AG04450 (cell line): ENCODE data around the gene APP. TPM values are rescaled to one million over a fixed set of nuclear protein-coding genes. Genes with fewer than 3 reads are reported as not detected.

Source experiments
- CTCF ChIA-PET: fragments of 300-600, 350-600 bp; formaldehyde crosslinking; extraction: SDS; loops from one replicate; lab custom pipeline; 2022; ENCODE audit warnings: antibody characterized with exemption, inconsistent platforms; lab: Charles Lee
- POLR2A ChIA-PET: fragments of 350-600 bp; formaldehyde crosslinking; extraction: SDS; loops from one replicate; lab custom pipeline; 2021; ENCODE audit warnings: antibody characterized with exemption, inconsistent platforms; lab: Yijun Ruan, JAX
- DNase-seq: peaks from one replicate; pipeline ENCODE4 v3.0.0-alpha.2; 2011; ENCODE audit warnings: low read depth, low spot score
- H3K27ac ChIP-seq: one replicate; pipeline ENCODE4 v1.5.1; 2012; ENCODE audit warnings: low read depth, low read length, control low read depth
- H3K27me3 ChIP-seq: one replicate; pipeline ENCODE4 v1.6.0; 2012; ENCODE audit warnings: low read length; ENCODE audit not compliant: control insufficient read depth, insufficient read depth
- H3K4me3 ChIP-seq: 2 replicates; pipeline ENCODE4 v1.5.1; 2011; ENCODE audit warnings: mild to moderate bottlenecking, low read depth, low read length, control low read depth
- H3K9me3 ChIP-seq: 2 replicates; pipeline ENCODE4 v1.5.1; 2012; ENCODE audit warnings: low read length; ENCODE audit not compliant: control insufficient read depth, insufficient read depth
- polyA plus RNA-seq: library from polyadenylated mRNA; depleted of rRNA; stranded (reverse); fragments of >200 nt; gene quantifications from 2 replicates; pipeline ENCODE4 v1.2.3, GENCODE V29; 2011
- TF ChIP-seq, protein P1 (sequence below): IDR thresholded peaks from 2 replicates; pipeline ENCODE4 v1.5.1; 2011; ENCODE audit warnings: low read depth, low read length, control low read depth, inconsistent platforms

APP gene
- polyA plus RNA-seq, 1 experiment = 870 TPM

DNA sequence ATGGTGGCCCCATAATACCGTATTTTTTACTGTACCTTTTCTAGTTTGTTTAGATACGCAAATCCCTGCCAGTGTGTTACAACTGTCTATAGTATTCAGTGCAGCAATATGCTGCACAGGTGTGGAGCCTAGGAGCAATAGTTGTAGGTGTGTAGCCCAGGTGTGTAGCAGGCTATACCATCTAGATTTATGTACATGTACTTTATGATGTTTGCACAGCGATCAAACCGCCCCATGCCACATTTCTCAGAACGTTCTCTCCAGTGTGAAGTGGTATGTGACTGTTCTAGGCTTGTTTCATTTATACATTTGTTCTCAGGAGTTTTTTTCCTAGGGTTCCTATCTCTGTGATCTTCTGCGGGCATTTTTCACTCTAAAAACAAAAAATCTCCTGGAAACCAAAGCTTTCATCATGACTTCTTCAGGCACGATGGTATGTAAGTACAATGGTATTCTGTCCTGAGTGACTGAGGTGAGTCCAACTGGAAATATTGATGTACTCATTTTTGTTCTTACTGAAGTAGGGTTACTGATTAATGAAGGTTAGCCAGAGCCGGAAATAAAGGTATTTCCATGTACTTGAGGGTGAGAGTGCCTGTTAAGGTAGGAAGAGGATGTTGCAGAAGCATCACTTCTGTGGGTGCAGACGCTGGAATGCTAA, 282.8 kb downstream of the APP start:
- no peaks in the 10 kb centered on the region for H3K27me3 ChIP-seq
- CTCF ChIA-PET = interaction anchor here (2.5 kb wide), 1 partner anchor 284 kb away, joined by 11 read pairs; no protein-coding TSS in a partner anchor

DNA sequence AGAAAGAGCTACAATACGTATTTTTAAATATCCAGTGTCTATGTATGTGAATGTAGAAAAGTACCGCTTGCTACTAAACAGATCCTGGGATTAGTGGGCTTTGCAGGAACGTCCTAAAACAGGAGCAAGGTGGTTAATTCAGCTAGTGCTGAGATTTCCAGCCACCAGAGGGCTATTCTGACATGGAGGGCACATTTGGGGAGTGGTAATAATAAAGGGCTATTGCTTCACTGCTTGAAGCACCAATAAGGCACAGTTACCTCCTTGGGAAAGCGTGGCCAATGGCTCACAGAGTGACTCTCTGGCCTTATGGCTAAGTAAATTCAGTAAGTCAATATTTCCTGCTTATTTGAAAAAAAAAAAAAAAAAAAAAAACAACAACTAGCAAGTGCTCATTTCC, 283.4 kb downstream of the APP start:
- no peak overlapping the region for H3K27ac ChIP-seq
- TF ChIP-seq, protein P1, sequence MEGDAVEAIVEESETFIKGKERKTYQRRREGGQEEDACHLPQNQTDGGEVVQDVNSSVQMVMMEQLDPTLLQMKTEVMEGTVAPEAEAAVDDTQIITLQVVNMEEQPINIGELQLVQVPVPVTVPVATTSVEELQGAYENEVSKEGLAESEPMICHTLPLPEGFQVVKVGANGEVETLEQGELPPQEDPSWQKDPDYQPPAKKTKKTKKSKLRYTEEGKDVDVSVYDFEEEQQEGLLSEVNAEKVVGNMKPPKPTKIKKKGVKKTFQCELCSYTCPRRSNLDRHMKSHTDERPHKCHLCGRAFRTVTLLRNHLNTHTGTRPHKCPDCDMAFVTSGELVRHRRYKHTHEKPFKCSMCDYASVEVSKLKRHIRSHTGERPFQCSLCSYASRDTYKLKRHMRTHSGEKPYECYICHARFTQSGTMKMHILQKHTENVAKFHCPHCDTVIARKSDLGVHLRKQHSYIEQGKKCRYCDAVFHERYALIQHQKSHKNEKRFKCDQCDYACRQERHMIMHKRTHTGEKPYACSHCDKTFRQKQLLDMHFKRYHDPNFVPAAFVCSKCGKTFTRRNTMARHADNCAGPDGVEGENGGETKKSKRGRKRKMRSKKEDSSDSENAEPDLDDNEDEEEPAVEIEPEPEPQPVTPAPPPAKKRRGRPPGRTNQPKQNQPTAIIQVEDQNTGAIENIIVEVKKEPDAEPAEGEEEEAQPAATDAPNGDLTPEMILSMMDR = peak; percentile 35
- H3K27me3 ChIP-seq = no peaks in the 10 kb centered on the region
- no peaks in the 10 kb centered on the region for H3K9me3 ChIP-seq
- no peak overlapping the region for H3K4me3 ChIP-seq
- CTCF ChIA-PET = interaction anchor here (2.5 to 3.0 kb wide), 2 partner anchors 9 to 285 kb away, joined by 11 to 14 read pairs; no protein-coding TSS in a partner anchor
- POLR2A ChIA-PET = no interaction called here
- DNase-seq = no peak

More for the DNA sequence above, 282.8 kb downstream of the APP start:
- no peak overlapping the region for H3K4me3 ChIP-seq
- POLR2A ChIA-PET = no interaction called here
- DNase-seq = no peak
- H3K27ac ChIP-seq = no peak overlapping the region
- TF ChIP-seq, protein P1 = no peak
- no peaks in the 10 kb centered on the region for H3K9me3 ChIP-seq

DNA sequence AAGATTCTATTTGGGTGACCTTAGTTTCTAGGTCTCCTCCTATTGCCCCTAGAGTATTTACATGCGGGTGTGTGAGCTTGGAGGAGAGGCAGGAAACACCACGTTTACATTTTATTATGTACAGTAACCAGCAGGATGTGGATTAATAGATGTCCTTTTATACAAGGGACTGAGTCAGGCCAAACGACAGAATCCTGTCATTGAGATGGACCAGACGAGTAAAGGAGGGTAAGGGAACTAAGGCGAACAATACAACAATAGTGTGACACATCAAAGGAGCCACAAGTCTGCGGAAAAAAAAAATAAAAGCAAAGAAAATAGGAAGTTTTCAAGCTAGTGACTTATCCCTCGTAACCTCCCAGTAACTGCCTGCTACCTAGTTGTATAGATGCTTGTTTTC, 284.7 kb downstream of the APP start:
- no peak for DNase-seq
- Histone ChIP-seq H3K9me3 (no peaks in the 10 kb centered on the region), H3K27me3 (no peaks in the 10 kb centered on the region), H3K27ac (no peak overlapping the region), H3K4me3 (no peak overlapping the region)
- ChIA-PET POLR2A (no interaction called here), CTCF (interaction anchor here (0.7 to 3.0 kb wide), 3 partner anchors 10 to 286 kb away, joined by 3 to 14 read pairs (median 11); no protein-coding TSS in a partner anchor)
- TF ChIP-seq, protein P1 = no peak

DNA sequence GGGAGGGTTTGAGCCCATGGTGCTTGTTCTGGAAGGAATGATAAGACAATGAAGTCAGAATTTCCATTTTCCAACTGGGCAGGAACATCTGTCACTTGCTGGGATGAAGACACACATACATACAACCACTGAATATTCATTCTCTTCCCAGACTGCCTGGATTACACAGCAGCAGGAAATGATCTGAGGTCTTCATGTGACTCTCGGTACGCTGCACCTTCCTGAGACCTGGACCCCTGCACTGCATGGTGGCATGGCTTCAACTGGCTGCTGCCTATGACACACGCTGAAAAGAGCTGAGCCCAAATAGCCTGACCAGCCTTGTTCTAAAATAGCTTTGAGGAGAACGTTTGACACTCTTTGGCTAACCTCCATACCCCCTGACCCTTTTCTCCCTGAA, 285.2 kb downstream of the APP start:
- no peak overlapping the region for H3K27ac ChIP-seq
- H3K27me3 ChIP-seq = no peaks in the 10 kb centered on the region
- no peaks in the 10 kb centered on the region for H3K9me3 ChIP-seq
- TF ChIP-seq, protein P1 = no peak
- no peak for DNase-seq
- POLR2A ChIA-PET = no interaction called here
- CTCF ChIA-PET = interaction anchor here (0.7 to 3.0 kb wide), 3 partner anchors 11 to 286 kb away, joined by 3 to 14 read pairs (median 11); no protein-coding TSS in a partner anchor
- no peak overlapping the region for H3K4me3 ChIP-seq

DNA sequence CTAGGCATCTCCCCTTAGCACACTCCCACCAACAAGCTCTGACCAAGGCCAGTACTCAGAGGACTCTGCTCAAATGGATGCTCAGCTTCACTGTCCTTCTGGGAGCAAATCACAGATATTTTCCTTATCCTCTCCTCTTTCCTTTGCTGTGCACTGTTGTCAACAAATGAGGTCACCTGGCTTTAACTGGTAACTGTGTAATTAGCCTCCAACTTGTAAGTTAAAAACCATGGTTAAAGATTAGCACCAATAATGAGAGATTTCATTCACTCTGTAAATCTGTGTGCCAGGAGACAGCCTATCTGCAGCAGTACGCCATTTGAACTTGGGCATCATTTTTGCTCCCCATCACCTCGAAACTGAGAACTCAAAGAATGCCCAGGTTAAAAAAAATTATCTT, 286.3 kb downstream of the APP start:
- no peaks in the 10 kb centered on the region for H3K27me3 ChIP-seq
- ChIA-PET POLR2A (no interaction called here), CTCF (interaction anchor here (0.6 to 3.0 kb wide), 3 partner anchors 12 to 833 kb away, joined by 3 to 14 read pairs (median 3); no protein-coding TSS in a partner anchor)
- no peak for DNase-seq
- no peaks in the 10 kb centered on the region for H3K9me3 ChIP-seq
- no peak overlapping the region for H3K4me3 ChIP-seq
- TF ChIP-seq, protein P1 = no peak
- no peak overlapping the region for H3K27ac ChIP-seq
